IMR-90 (cell line): ENCODE results near the gene DNAH17. TPM values are rescaled to one million over a fixed set of nuclear protein-coding genes. Genes with fewer than 3 reads are reported as not detected.

Experiments
- ATAC-seq: fragments of 200-7000 bp; cut with Tn5 transposase; 2 replicates; pipeline ENCODE4 v1.9.1; 2020; ENCODE audit warnings: low read depth, mild to moderate bottlenecking, moderate library complexity
- BruUV-seq: library from RNA; stranded (reverse); fragments of 400-500 nt; replicated peaks from 2 replicates; lab custom pipeline; 2021; lab: Mats Ljungman, UMichigan
- CTCF ChIA-PET: fragments of 300-600 bp; formaldehyde crosslinking; extraction: SDS; loops from one replicate; lab custom pipeline; 2021; ENCODE audit warnings: antibody characterized with exemption; lab: Yijun Ruan, JAX
- POLR2A ChIA-PET: fragments of 300-600 bp; sonication (Branson Sonifier 250); formaldehyde crosslinking; loops from one replicate; lab custom pipeline; 2022; ENCODE audit warnings: antibody characterized with exemption; ENCODE audit not compliant: unreplicated experiment; lab: Charles Lee
- DNase-seq: peaks from one replicate; pipeline ENCODE4 v3.0.0; 2013
- H2AFZ ChIP-seq: replicated peaks from 2 replicates; pipeline ENCODE3; 2013; ENCODE audit warnings: low read length, mild to moderate bottlenecking; ENCODE audit not compliant: poor library complexity
- H2AK5ac ChIP-seq: 2 replicates; pipeline ENCODE4 v1.6.1; 2013; ENCODE audit warnings: low read depth, low read length, inconsistent platforms
- H2AK9ac ChIP-seq: replicated peaks from 2 replicates; pipeline ENCODE3; 2013; ENCODE audit warnings: mild to moderate bottlenecking, low read depth, low read length, moderate library complexity; ENCODE audit not compliant: poor library complexity
- H2BK120ac ChIP-seq: 2 replicates; pipeline ENCODE4 v1.6.1; 2013; ENCODE audit warnings: low read depth, low read length, inconsistent platforms
- H2BK15ac ChIP-seq: 3 replicates; pipeline ENCODE4 v1.6.1; 2013; ENCODE audit warnings: low read depth, low read length, inconsistent platforms
- H2BK20ac ChIP-seq: 2 replicates; pipeline ENCODE4 v1.6.1; 2013; ENCODE audit warnings: low read depth, mild to moderate bottlenecking, inconsistent platforms, low read length, moderate library complexity
- H2BK5ac ChIP-seq: 2 replicates; pipeline ENCODE4 v1.6.1; 2013; ENCODE audit warnings: mild to moderate bottlenecking, low read depth, low read length, inconsistent platforms; ENCODE audit not compliant: poor library complexity, severe bottlenecking
- H3K14ac ChIP-seq: replicated peaks from 2 replicates; pipeline ENCODE4 v1.6.1; 2013; ENCODE audit warnings: low read depth, low read length, inconsistent platforms
- H3K18ac ChIP-seq: 2 replicates; pipeline ENCODE4 v1.6.1; 2013; ENCODE audit warnings: low read depth, low read length, control low read depth
- H3K23ac ChIP-seq: 2 replicates; pipeline ENCODE4 v1.6.1; 2013; ENCODE audit warnings: low read depth, low read length, inconsistent platforms
- H3K27ac ChIP-seq: 2 replicates; pipeline ENCODE4 v1.5.1; 2013; ENCODE audit warnings: mild to moderate bottlenecking, control low read depth, low read length; ENCODE audit not compliant: insufficient read depth
- H3K27me3 ChIP-seq: 2 replicates; pipeline ENCODE4 v1.6.1; 2013; ENCODE audit warnings: low read length; ENCODE audit not compliant: control insufficient read depth, insufficient read depth
- H3K36me3 ChIP-seq: 2 replicates; pipeline ENCODE4 v1.6.1; 2013; ENCODE audit warnings: low read length, mixed read lengths; ENCODE audit not compliant: control insufficient read depth, insufficient read depth
- H3K4ac ChIP-seq: 2 replicates; pipeline ENCODE4 v1.6.1; 2013; ENCODE audit warnings: low read depth, low read length, inconsistent platforms
- H3K4me1 ChIP-seq: 2 replicates; pipeline ENCODE4 v1.6.1; 2013; ENCODE audit warnings: low read length, mixed read lengths; ENCODE audit not compliant: control insufficient read depth, insufficient read depth
- H3K4me2 ChIP-seq: 2 replicates; pipeline ENCODE4 v1.6.1; 2013; ENCODE audit warnings: low read depth, mild to moderate bottlenecking, control low read depth, low read length, moderate library complexity
- H3K4me3 ChIP-seq: 2 replicates; pipeline ENCODE4 v1.5.1; 2013; ENCODE audit warnings: low read depth, mild to moderate bottlenecking, control low read depth, low read length, moderate library complexity; ENCODE audit not compliant: insufficient read depth
- H3K56ac ChIP-seq: 2 replicates; pipeline ENCODE4 v1.6.1; 2013; ENCODE audit warnings: low read length, inconsistent platforms; ENCODE audit not compliant: insufficient read depth; ENCODE audit errors: extremely low read depth
- H3K79me1 ChIP-seq, 2 experiments: 2 replicates each; pipeline ENCODE4 v1.6.1; 2013; ENCODE audit warnings: low read length in 2 of 2, inconsistent platforms in 1 of 2, low read depth in 1 of 2
- H3K9ac ChIP-seq: 2 replicates; pipeline ENCODE4 v1.6.1; 2013; ENCODE audit warnings: low read depth, low read length, control low read depth
- H3K9me1 ChIP-seq: 2 replicates; pipeline ENCODE4 v1.6.1; 2013; ENCODE audit warnings: low read length, inconsistent platforms; ENCODE audit not compliant: insufficient read depth
- H3K9me3 ChIP-seq: 2 replicates; pipeline ENCODE4 v1.6.1; 2013; ENCODE audit warnings: low read length; ENCODE audit not compliant: control insufficient read depth, insufficient read depth
- H4K20me1 ChIP-seq: 2 replicates; pipeline ENCODE4 v1.6.1; 2013; ENCODE audit warnings: low read length, inconsistent platforms; ENCODE audit not compliant: insufficient read depth
- H4K5ac ChIP-seq: 2 replicates; pipeline ENCODE4 v1.6.1; 2013; ENCODE audit warnings: mild to moderate bottlenecking, low read depth, low read length, control low read depth
- H4K8ac ChIP-seq, 2 experiments: 2 replicates each; pipeline ENCODE4 v1.6.1; 2013; ENCODE audit warnings: low read depth in 2 of 2, low read length in 2 of 2, control low read depth in 1 of 2, inconsistent platforms in 1 of 2
- H4K91ac ChIP-seq: 2 replicates; pipeline ENCODE4 v1.6.1; 2013; ENCODE audit warnings: low read depth, low read length, inconsistent platforms; ENCODE audit not compliant: insufficient read depth
- BHLHE40 ChIP-seq: fragments of 150-350 bp; IDR thresholded peaks from 2 replicates; pipeline ENCODE4 v1.6.1; 2016; ENCODE audit warnings: mild to moderate bottlenecking, low read depth, low read length
- CHD1 ChIP-seq: IDR thresholded peaks from 2 replicates; pipeline ENCODE4 v1.6.1; 2012; ENCODE audit warnings: low read depth, low read length, improper control_type of control experiment
- ELK1 ChIP-seq: fragments of 150-350 bp; IDR thresholded peaks from 2 replicates; pipeline ENCODE4 v1.6.1; 2016; ENCODE audit warnings: low read depth, mild to moderate bottlenecking, low read length, moderate library complexity, borderline replicate concordance
- FOS ChIP-seq: fragments of 150-350 bp; IDR thresholded peaks from 2 replicates; pipeline ENCODE4 v1.6.1; 2016; ENCODE audit warnings: low read depth, low read length
- MAFK ChIP-seq: IDR thresholded peaks from 2 replicates; pipeline ENCODE4 v1.6.1; 2012; ENCODE audit warnings: low read depth, low read length, improper control_type of control experiment
- MAZ ChIP-seq: IDR thresholded peaks from 2 replicates; pipeline ENCODE4 v1.6.1; 2012; ENCODE audit warnings: low read depth, mild to moderate bottlenecking, low read length, improper control_type of control experiment, moderate library complexity, borderline replicate concordance
- MXI1 ChIP-seq: IDR thresholded peaks from 2 replicates; pipeline ENCODE4 v1.6.1; 2012; ENCODE audit warnings: low read depth, mild to moderate bottlenecking, low read length, moderate library complexity, borderline replicate concordance
- NFE2L2 ChIP-seq: fragments of 150-350 bp; IDR thresholded peaks from 2 replicates; pipeline ENCODE4 v1.6.1; 2016; ENCODE audit warnings: low read depth, mild to moderate bottlenecking, low read length
- POLR2A ChIP-seq: IDR thresholded peaks from 2 replicates; pipeline ENCODE4 v1.6.1; 2012; ENCODE audit warnings: mild to moderate bottlenecking, low read depth, low read length
- RAD21 ChIP-seq: IDR thresholded peaks from 2 replicates; pipeline ENCODE4 v1.6.1; 2012; ENCODE audit warnings: low read length, improper control_type of control experiment
- RCOR1 ChIP-seq: IDR thresholded peaks from 2 replicates; pipeline ENCODE4 v1.6.1; 2012; ENCODE audit warnings: mild to moderate bottlenecking, low read length, improper control_type of control experiment; ENCODE audit not compliant: insufficient replicate concordance
- RFX5 ChIP-seq: IDR thresholded peaks from 2 replicates; pipeline ENCODE4 v1.8.0; 2012; ENCODE audit warnings: low read depth, mild to moderate bottlenecking, low read length, moderate library complexity
- SMC3 ChIP-seq: fragments of 150-350 bp; IDR thresholded peaks from 2 replicates; pipeline ENCODE4 v1.6.1; 2016; ENCODE audit warnings: low read depth, mild to moderate bottlenecking, antibody characterized with exemption, low read length, moderate library complexity
- USF2 ChIP-seq: fragments of 150-350 bp; IDR thresholded peaks from 2 replicates; pipeline ENCODE4 v1.6.1; 2017; ENCODE audit warnings: mild to moderate bottlenecking, antibody characterized with exemption, low read length, low read depth
- WGBS, 2 experiments: methylation state at CpG; one replicate each; pipeline versions ENCODE4 v1.1.5 to v1.1.7; 2013; ENCODE audit warnings: missing lambda C conversion rate in 2 of 2; ENCODE audit not compliant: insufficient read length in 1 of 2; ENCODE audit errors: extremely low coverage in 2 of 2; 5-methylcytosine and 5-hydroxymethylcytosine counted together
- dilution Hi-C: fragments of 300-500 bp; cut with HindIII; formaldehyde crosslinking; loops from one replicate; pipeline ENCODE4 v1.14.3; 2018; ENCODE audit warnings: low sequenced_read_pairs; ENCODE audit not compliant: unreplicated experiment
- in situ Hi-C: fragments of 300-500 bp; cut with MboI; formaldehyde crosslinking; loops from 3 replicates; pipeline ENCODE4 v1.14.3; 2019; ENCODE audit warnings: low sequenced_read_pairs, inconsistent platforms, mixed read lengths
- intact Hi-C: fragments of 100-400 bp; cut with micrococcal nuclease; formaldehyde crosslinking; loops from 2 replicates; pipeline ENCODE4 v1.10.0; 2022
- polyA plus RNA-seq, 3 experiments: library from polyadenylated mRNA; depleted of rRNA; stranded (reverse); fragments of >200 nt; gene quantifications; 2 replicates each; pipeline ENCODE4 v1.2.3, GENCODE V29; 2012; ENCODE audit warnings: low replicate concordance in 1 of 3
- total RNA-seq: library from RNA; depleted of rRNA; stranded (reverse); fragments of >200 nt; gene quantifications from 2 replicates; pipeline ENCODE4 v1.2.3, GENCODE V29; 2012
- TF ChIP-seq, protein P1 (sequence below): conservative IDR thresholded peaks from 2 replicates; pipeline ENCODE4 v1.5.1; 2012; ENCODE audit warnings: mild to moderate bottlenecking, low read depth, low read length, improper control_type of control experiment

DNAH17 gene
- total and polyA plus RNA-seq, 2 of the 4 experiments (the other 2 are of a cell fraction): not detected

DNA sequence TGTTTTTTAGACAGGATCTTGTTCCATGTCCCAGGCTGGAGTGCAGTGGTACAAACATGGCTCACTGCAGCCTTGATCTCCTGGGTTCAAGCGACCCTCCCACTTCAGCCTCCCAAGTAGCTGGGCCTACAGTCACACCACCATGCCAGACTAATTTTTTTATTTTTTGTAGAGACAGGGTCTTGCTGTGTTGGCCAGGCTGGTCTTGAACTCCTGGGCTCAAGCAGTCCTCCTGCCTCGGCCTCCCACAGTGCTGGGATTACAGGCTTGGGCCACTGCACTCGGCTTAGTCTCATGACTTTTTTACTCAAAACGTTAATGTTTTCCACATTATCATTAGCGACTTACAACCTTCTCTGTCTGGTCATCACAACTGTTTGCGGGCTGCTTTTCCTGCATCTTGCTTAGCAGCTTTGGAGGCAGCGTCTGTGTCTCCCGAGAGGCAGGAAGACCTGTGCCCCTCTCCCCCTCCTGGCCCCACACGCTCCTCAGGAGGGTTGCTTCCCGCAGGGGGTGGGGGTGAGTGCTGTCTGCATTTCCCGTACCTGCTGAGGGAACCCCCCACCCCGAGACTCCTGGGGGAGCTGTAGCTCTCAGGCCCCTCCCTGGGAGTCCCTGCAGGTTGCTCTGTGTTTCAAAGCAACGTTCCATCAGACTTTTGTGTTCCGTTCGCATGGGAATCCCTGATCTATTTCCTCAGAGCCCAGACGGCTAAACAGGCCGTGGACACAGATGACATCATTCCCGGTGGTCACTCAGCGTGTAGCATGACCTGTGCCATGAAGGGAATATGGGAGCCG is 146.1 kb downstream of the DNAH17 start:
- Histone ChIP-seq H3K9me3 (no peaks in the 10 kb centered on the region), H3K79me1 (peaks cover 0 to 5% of the 10 kb centered on the region in 2 experiments; a peak in 1 of 4 replicates), H2AFZ (no peak overlapping the region), H2AK9ac (no peak overlapping the region), H4K8ac (no peak overlapping the region), H3K14ac (no peak overlapping the region), H2BK5ac (no peak overlapping the region), H2BK20ac (no peak overlapping the region), H3K9ac (no peak overlapping the region), H3K4me2 (no peak overlapping the region), H3K4ac (no peak overlapping the region), H2BK120ac (no peak overlapping the region), H4K20me1 (no peaks in the 10 kb centered on the region), H4K91ac (no peak overlapping the region), H2BK15ac (no peak overlapping the region), H3K9me1 (peaks cover 3% of the 10 kb centered on the region; the same call in 1 of the 2 replicates), H3K56ac (no peak overlapping the region), H3K18ac (no peak overlapping the region), H4K5ac (no peak overlapping the region), H2AK5ac (no peak overlapping the region), H3K36me3 (peaks cover 24% of the 10 kb centered on the region), H3K27me3 (no peaks in the 10 kb centered on the region), H3K23ac (no peak overlapping the region), H3K4me3 (no peak overlapping the region), H3K27ac (no peak overlapping the region), H3K4me1 (peaks cover 14% of the 10 kb centered on the region; the same call in 1 of the 2 replicates)
- in situ Hi-C loops (no loop called here), intact Hi-C loops (no loop called here), dilution Hi-C loops (no loop called here)
- no peak for ATAC-seq
- ChIA-PET POLR2A (no interaction called here), CTCF (no interaction called here)
- BruUV-seq: no TSS peak
- no peak for DNase-seq
- 68% methylated on average over 7 of the region's 20 CpGs; no CpG with 5 or more reads in 1 of the 2 experiments for WGBS, 2 experiments
- TF ChIP-seq CHD1 (no peak), RCOR1 (no peak), RFX5 (no peak), POLR2A (no peak), RAD21 (no peak), SMC3 (no peak), BHLHE40 (no peak), USF2 (no peak), NFE2L2 (no peak), MAZ (no peak), FOS (no peak), ELK1 (no peak), MAFK (no peak), MXI1 (no peak)
- TF ChIP-seq, protein P1, sequence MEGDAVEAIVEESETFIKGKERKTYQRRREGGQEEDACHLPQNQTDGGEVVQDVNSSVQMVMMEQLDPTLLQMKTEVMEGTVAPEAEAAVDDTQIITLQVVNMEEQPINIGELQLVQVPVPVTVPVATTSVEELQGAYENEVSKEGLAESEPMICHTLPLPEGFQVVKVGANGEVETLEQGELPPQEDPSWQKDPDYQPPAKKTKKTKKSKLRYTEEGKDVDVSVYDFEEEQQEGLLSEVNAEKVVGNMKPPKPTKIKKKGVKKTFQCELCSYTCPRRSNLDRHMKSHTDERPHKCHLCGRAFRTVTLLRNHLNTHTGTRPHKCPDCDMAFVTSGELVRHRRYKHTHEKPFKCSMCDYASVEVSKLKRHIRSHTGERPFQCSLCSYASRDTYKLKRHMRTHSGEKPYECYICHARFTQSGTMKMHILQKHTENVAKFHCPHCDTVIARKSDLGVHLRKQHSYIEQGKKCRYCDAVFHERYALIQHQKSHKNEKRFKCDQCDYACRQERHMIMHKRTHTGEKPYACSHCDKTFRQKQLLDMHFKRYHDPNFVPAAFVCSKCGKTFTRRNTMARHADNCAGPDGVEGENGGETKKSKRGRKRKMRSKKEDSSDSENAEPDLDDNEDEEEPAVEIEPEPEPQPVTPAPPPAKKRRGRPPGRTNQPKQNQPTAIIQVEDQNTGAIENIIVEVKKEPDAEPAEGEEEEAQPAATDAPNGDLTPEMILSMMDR: no peak
